ENCODE data around the gene OPA3. TPM values are rescaled to one million over a fixed set of nuclear protein-coding genes. Genes with fewer than 3 reads are reported as not detected.
"Not testable (repeated sequence)": the region's sequence is repeated elsewhere in the genome, so short reads cannot be mapped to it uniquely, and the experiment has no call there.

The OPA3 gene
- total and polyA plus RNA-seq, 2 donors (not counting 1 experiment from before 2014, with no cell fraction given): 7.3 to 11.2 TPM

- no peak overlapping the region for H3K27ac Mint-ChIP-seq
- Histone ChIP-seq H4K20me1 (ENCODE audit: control insufficient read depth, insufficient read depth, low read length, poor library complexity, severe bottlenecking) (no peaks in the 10 kb centered on the region), H3K79me2 (ENCODE audit: control insufficient read depth, insufficient read depth, low read length) (no peaks in the 10 kb centered on the region), H3K36me3 (replicated peaks in 1 of 2; ENCODE audit: control extremely low read depth in 1 of 2, control insufficient read depth in 1 of 2, extremely low read depth in 1 of 2, insufficient read depth in 2 of 2, low read length in 1 of 2) (peaks cover 5 to 28% of the 10 kb centered on the region in 2 experiments), H3K4me3 (ENCODE audit: control extremely low read depth in 1 of 5, extremely low read depth in 1 of 5, insufficient read depth in 1 of 5, low read depth in 2 of 5, low read length in 4 of 5) (no peak overlapping the region), H3K27me3 (replicated peaks in 1 of 4; ENCODE audit: control extremely low read depth in 1 of 4, control insufficient read depth in 3 of 4, insufficient read depth in 4 of 4, low read length in 3 of 4) (no peaks in the 10 kb centered on the region), H3K9me3 (ENCODE audit: control extremely low read depth in 1 of 3, control insufficient read depth in 2 of 3, insufficient read depth in 1 of 3, low read length in 2 of 3) (no peaks in the 10 kb centered on the region), H2AFZ (ENCODE audit: insufficient read depth, low read depth, low read length, poor library complexity, severe bottlenecking) (no peak overlapping the region), H3K4me1 (ENCODE audit: control insufficient read depth in 2 of 2, insufficient read depth in 2 of 2, low read length in 2 of 2) (no peaks in the 10 kb centered on the region), H3K9ac (ENCODE audit: low read length) (no peak overlapping the region), H3K27ac (ENCODE audit: low read length in 2 of 2) (no peak overlapping the region), H3K4me2 (replicated peaks; ENCODE audit: low read depth, low read length, poor library complexity, severe bottlenecking) (no peak overlapping the region)
- WGBS (ENCODE audit: insufficient coverage): 90% methylated on average over 2 of the region's 4 CpGs
- no peak overlapping the region for H3K4me3 Mint-ChIP-seq
- ChIA-PET CTCF (no interaction called here), POLR2A (no interaction called here)
- TF ChIP-seq EZH2 (IDR thresholded peaks at IDR 0.05; ENCODE audit: borderline replicate concordance, insufficient read depth, low read depth, low read length, poor library complexity, severe bottlenecking) (no peak), CTCF (IDR thresholded peaks at IDR 0.05) (no peak)
- peaks cover 1% of the 10 kb centered on the region for H3K4me1 Mint-ChIP-seq
- H3K27me3 Mint-ChIP-seq: no peaks in the 10 kb centered on the region
- DNase-seq (no peak), ATAC-seq (ENCODE audit: low read depth) (no peak)
- intact Hi-C loops (cut with micrococcal nuclease): no loop called here
- H3K9me3 Mint-ChIP-seq (ENCODE audit: insufficient read depth): no peaks in the 10 kb centered on the region
Observed at GRCh38 chr19:45629704-45630103, 45.1 kb upstream of the OPA3 start.

- H3K27ac Mint-ChIP-seq; H2AFZ ChIP-seq (ENCODE audit: insufficient read depth, low read depth, low read length, poor library complexity, severe bottlenecking); H3K9me3 Mint-ChIP-seq (ENCODE audit: insufficient read depth); H3K27me3 ChIP-seq (replicated peaks in 1 of 4; ENCODE audit: control extremely low read depth in 1 of 4, control insufficient read depth in 3 of 4, insufficient read depth in 4 of 4, low read length in 3 of 4); H3K79me2 ChIP-seq (ENCODE audit: control insufficient read depth, insufficient read depth, low read length); intact Hi-C loops (cut with micrococcal nuclease); H3K9me3 ChIP-seq (ENCODE audit: control extremely low read depth in 1 of 3, control insufficient read depth in 2 of 3, insufficient read depth in 1 of 3, low read length in 2 of 3); H4K20me1 ChIP-seq (ENCODE audit: control insufficient read depth, insufficient read depth, low read length, poor library complexity, severe bottlenecking); H3K4me1 Mint-ChIP-seq; POLR2A ChIA-PET; H3K27ac ChIP-seq (ENCODE audit: low read length in 2 of 2); H3K4me1 ChIP-seq (ENCODE audit: control insufficient read depth in 2 of 2, insufficient read depth in 2 of 2, low read length in 2 of 2); ATAC-seq (ENCODE audit: low read depth); H3K9ac ChIP-seq (ENCODE audit: low read length); H3K4me3 Mint-ChIP-seq; H3K4me3 ChIP-seq (ENCODE audit: control extremely low read depth in 1 of 5, extremely low read depth in 1 of 5, insufficient read depth in 1 of 5, low read depth in 2 of 5, low read length in 4 of 5); DNase-seq; H3K27me3 Mint-ChIP-seq; H3K4me2 ChIP-seq (replicated peaks; ENCODE audit: low read depth, low read length, poor library complexity, severe bottlenecking): not testable (repeated sequence)
- 100% methylated on average over 3 of the region's 7 CpGs for WGBS (ENCODE audit: insufficient coverage)
- CTCF ChIA-PET: interaction anchor here (0.6 kb wide), 1 partner anchor 1128 kb away, joined by 3 read pairs; no protein-coding TSS in a partner anchor
- peaks cover 5 to 35% of the 10 kb centered on the region in 2 experiments for H3K36me3 ChIP-seq (replicated peaks in 1 of 2; ENCODE audit: control extremely low read depth in 1 of 2, control insufficient read depth in 1 of 2, extremely low read depth in 1 of 2, insufficient read depth in 2 of 2, low read length in 1 of 2)
Observed at GRCh38 chr19:45628219-45628618, 43.6 kb upstream of the OPA3 start.

All from B cell (primary cell).